GM12878 (cell line): Measurements from ENCODE around the gene DGCR8. TPM values are rescaled to one million over a fixed set of nuclear protein-coding genes. Genes with fewer than 3 reads are reported as not detected.

Experiments used
- ATAC-seq: fragments of 200-7000 bp; cut with Tn5 transposase; 3 replicates; pipeline ENCODE4 v1.9.1; 2020; ENCODE audit warnings: mild to moderate bottlenecking, moderate library complexity
- BruUV-seq: library from RNA; stranded (reverse); fragments of 400-500 nt; replicated peaks from 2 replicates; lab custom pipeline; 2021; lab: Mats Ljungman, UMichigan
- CTCF ChIA-PET: fragments of 300-600 bp; sonication (Branson Sonifier 250); formaldehyde crosslinking; extraction: SDS; loops from one replicate; lab custom pipeline; 2021; ENCODE audit warnings: inconsistent platforms; lab: Yijun Ruan, JAX
- POLR2A ChIA-PET: fragments of 350-600 bp; formaldehyde crosslinking; extraction: SDS; loops from one replicate; lab custom pipeline; 2021; ENCODE audit warnings: inconsistent platforms; lab: Charles Lee
- RAD21 ChIA-PET: fragments of 300-600 bp; sonication (Branson Sonifier 250); formaldehyde crosslinking; loops from one replicate; lab custom pipeline; 2023; ENCODE audit warnings: antibody characterized with exemption; ENCODE audit not compliant: unreplicated experiment; lab: Charles Lee
- SMC1A ChIA-PET: fragments of 300-600 bp; sonication (Branson Sonifier 250); formaldehyde crosslinking; loops from one replicate; lab custom pipeline; 2023; ENCODE audit not compliant: unreplicated experiment, uncharacterized antibody; lab: Charles Lee
- DNase-seq: peaks from one replicate; pipeline ENCODE4 v3.0.0-alpha.2; 2011; ENCODE audit warnings: low read depth, low spot score
- FAIRE-seq: peaks from 3 replicates; lab custom pipeline; 2011; peaks lifted over from hg19 to GRCh38; lab: Jason Lieb, UNC
- H2AFZ ChIP-seq: 2 replicates; pipeline ENCODE4 v1.6.0; 2011; ENCODE audit warnings: low read depth, low read length, control low read depth; ENCODE audit not compliant: control insufficient read depth
- H3K27ac ChIP-seq: 2 replicates; pipeline ENCODE4 v1.5.1; 2011; ENCODE audit warnings: control low read depth; ENCODE audit not compliant: control insufficient read depth, insufficient read depth
- H3K27me3 ChIP-seq, 2 experiments: replicated peaks in 1 of 2; 2 replicates each; pipeline versions ENCODE4 v1.6.0 to v1.6.1; 2011; ENCODE audit warnings: low read length in 1 of 2; ENCODE audit not compliant: control insufficient read depth in 2 of 2, insufficient read depth in 2 of 2
- H3K36me3 ChIP-seq, 2 experiments: 2 replicates each; pipeline ENCODE4 v1.5.1; 2011; ENCODE audit warnings: low read length in 1 of 2; ENCODE audit not compliant: control insufficient read depth in 2 of 2, insufficient read depth in 2 of 2
- H3K4me1 ChIP-seq: 2 replicates; pipeline ENCODE4 v1.6.1; 2011; ENCODE audit warnings: mild to moderate bottlenecking, low read length, moderate library complexity, mixed read lengths; ENCODE audit not compliant: control insufficient read depth, insufficient read depth
- H3K4me2 ChIP-seq: 2 replicates; pipeline ENCODE4 v1.6.0; 2011; ENCODE audit warnings: control low read depth; ENCODE audit not compliant: control insufficient read depth, insufficient read depth
- H3K4me3 ChIP-seq: fragments of 200-600 bp; sonication (generic); 2 replicates; pipeline ENCODE4 v1.5.1; 2016
- H3K79me2 ChIP-seq: 2 replicates; pipeline ENCODE4 v1.6.0; 2011; ENCODE audit warnings: low read length; ENCODE audit not compliant: control insufficient read depth, insufficient read depth
- H3K9ac ChIP-seq: 2 replicates; pipeline ENCODE4 v1.8.0; 2011; ENCODE audit warnings: low read length, control low read depth, mixed read lengths; ENCODE audit not compliant: control insufficient read depth, insufficient read depth
- H3K9me3 ChIP-seq: replicated peaks from 3 replicates; pipeline ENCODE4 v1.5.1; 2011; ENCODE audit warnings: mild to moderate bottlenecking, low read length; ENCODE audit not compliant: control insufficient read depth, insufficient read depth
- H4K20me1 ChIP-seq: 2 replicates; pipeline ENCODE4 v1.6.0; 2011; ENCODE audit not compliant: control insufficient read depth, insufficient read depth
- CUX1 ChIP-seq: IDR thresholded peaks from 2 replicates; pipeline ENCODE4 v1.6.1; 2012; ENCODE audit warnings: improper control_type of control experiment, low read depth, low read length; ENCODE audit not compliant: insufficient replicate concordance
- GATAD2B ChIP-seq: fragments of 450-650 bp; conservative IDR thresholded peaks from 2 replicates; pipeline ENCODE4 v1.6.1; 2017; ENCODE audit warnings: low read depth, mild to moderate bottlenecking, moderate library complexity
- IKZF2 ChIP-seq, 2 experiments: fragments of 450-650 bp; IDR thresholded peaks; 2 replicates each; pipeline ENCODE4 v1.6.1; 2017; ENCODE audit warnings: mild to moderate bottlenecking in 2 of 2, moderate library complexity in 2 of 2
- MYB ChIP-seq: fragments of 150-350 bp; IDR thresholded peaks from 2 replicates; pipeline ENCODE4 v1.6.1; 2014; ENCODE audit warnings: mild to moderate bottlenecking, low read depth, low read length, borderline replicate concordance
- MYC ChIP-seq: IDR thresholded peaks from 2 replicates; pipeline ENCODE4 v1.6.1; 2011; ENCODE audit warnings: mild to moderate bottlenecking, low read length, moderate library complexity, inconsistent platforms; ENCODE audit not compliant: insufficient read depth, insufficient replicate concordance, insufficient read length, severe bottlenecking
- SUZ12 ChIP-seq: fragments of 200-600 bp; sonication (generic); IDR thresholded peaks from one replicate; pipeline ENCODE4 v1.6.1; 2018; ENCODE audit warnings: antibody characterized with exemption, mild to moderate bottlenecking; ENCODE audit not compliant: unreplicated experiment
- USF2 ChIP-seq: IDR thresholded peaks from 2 replicates; pipeline ENCODE4 v1.6.1; 2011; ENCODE audit warnings: low read depth, low read length, improper control_type of control experiment, borderline replicate concordance
- ZNF622 ChIP-seq: fragments of 450-650 bp; IDR thresholded peaks from 2 replicates; pipeline ENCODE4 v1.6.1; 2017; ENCODE audit warnings: mild to moderate bottlenecking, inconsistent platforms
- WGBS: methylation state at CpG from one replicate; pipeline ENCODE4 v1.1.6; 2016; ENCODE audit warnings: low lambda C conversion rate; ENCODE audit not compliant: insufficient replicate concordance, insufficient coverage; ENCODE audit errors: missing lambda C conversion rate; 5-methylcytosine and 5-hydroxymethylcytosine counted together
- in situ Hi-C: fragments of 300-500 bp; cut with MboI; formaldehyde crosslinking; loops from 9 replicates; pipeline ENCODE4 v1.14.3; 2018; ENCODE audit warnings: mixed read lengths
- intact Hi-C: fragments of 100-400 bp; cut with micrococcal nuclease; formaldehyde crosslinking; loops from one replicate; pipeline ENCODE4 v1.14.2; 2022; ENCODE audit not compliant: unreplicated experiment
- polyA plus RNA-seq, 11 experiments: library from polyadenylated mRNA; depleted of rRNA in 4 of 11; unstranded in 6 of 11; stranded (reverse) in 5 of 11; fragments of >200 nt; fragmentation: Nextera tagmentation in 4 of 11; fragmentation: Illumina TruSeq in 1 of 11; extraction: Ambion mirVana in 4 of 11; extraction: Trizol in 1 of 11; gene quantifications; 1 replicate in 1 of 11; 2 replicates in 10 of 11; pipeline versions ENCODE4 v1.2.1 to v1.2.3, GENCODE V29; 2011 to 2016; ENCODE audit warnings: inconsistent platforms in 2 of 11, missing spikeins in 2 of 11, low read depth in 1 of 11
- total RNA-seq, 4 experiments: library from RNA; depleted of rRNA in 3 of 4; stranded (reverse); fragments of >200 nt in 3 of 4; fragmentation: Illumina TruSeq in 1 of 4; extraction: Trizol in 1 of 4; gene quantifications; 2 replicates each; pipeline versions ENCODE4 v1.2.1 to v1.2.3, GENCODE V29; 2013 to 2021
- TF ChIP-seq, protein P1 (sequence below): fragments of 450-650 bp; conservative IDR thresholded peaks from 2 replicates; pipeline ENCODE4 v1.6.1; 2017; ENCODE audit warnings: mild to moderate bottlenecking, moderate library complexity
- TF ChIP-seq, protein P2 (sequence below): fragments of 450-650 bp; IDR thresholded peaks from 2 replicates; pipeline ENCODE4 v1.6.1; 2018; ENCODE audit warnings: mild to moderate bottlenecking, low read depth, moderate library complexity; ENCODE audit not compliant: partially characterized antibody

The DGCR8 gene
- total and polyA plus RNA-seq, 10 of the 15 experiments (the other 5 are each of a cell fraction or from before 2014, with no cell fraction given), result 1.2 to 35.1 (median 17.2) TPM

DNA sequence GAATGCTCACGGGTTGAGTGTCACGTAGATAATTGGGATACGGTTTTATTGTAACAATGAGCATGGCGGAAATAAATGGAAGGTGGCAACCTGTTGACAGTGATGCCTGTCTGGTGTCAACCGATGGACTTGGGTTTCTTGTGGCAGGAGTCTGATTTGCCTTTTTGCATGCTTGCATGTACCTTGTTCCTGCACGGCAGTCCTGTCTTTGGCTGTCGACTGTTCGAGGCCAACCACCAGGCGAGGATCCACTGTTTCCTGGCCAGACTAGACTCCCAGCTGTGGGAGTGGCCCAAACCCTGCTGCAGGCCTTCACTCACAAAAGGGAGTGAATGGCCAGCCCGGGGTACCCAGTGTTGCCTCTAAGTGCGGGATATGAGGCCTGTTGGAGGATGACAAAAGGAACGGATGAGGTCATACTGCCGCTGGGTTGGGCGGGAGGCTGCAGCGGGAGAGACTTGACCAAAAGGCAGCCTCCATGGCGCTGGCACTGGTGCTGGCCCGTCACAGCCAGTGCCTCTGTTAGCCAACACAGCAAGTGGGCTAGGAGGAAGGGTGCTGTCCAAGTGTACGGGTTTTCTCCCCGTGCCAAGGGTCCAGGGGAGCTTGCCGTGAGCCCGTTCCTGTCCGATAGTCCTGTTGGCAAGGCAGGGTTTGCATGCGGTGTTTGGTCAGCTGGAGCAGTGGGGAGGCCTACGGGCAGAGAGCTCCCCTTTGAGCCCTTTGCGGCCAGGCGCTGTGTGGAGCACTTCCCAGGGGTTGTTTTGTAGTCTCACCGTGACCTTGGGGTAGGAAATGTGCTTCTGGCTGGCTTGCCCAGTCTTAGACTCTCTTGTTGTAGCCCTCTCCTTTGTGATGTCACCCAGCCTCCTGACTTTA, 974 bp downstream of the DGCR8 start:
- Histone ChIP-seq H3K27me3 (no peaks in the 10 kb centered on the region), H4K20me1 (no peaks in the 10 kb centered on the region), H3K4me1 (peaks cover 8% of the 10 kb centered on the region), H3K9me3 (no peaks in the 10 kb centered on the region), H3K27ac (peak overlapping the region; percentile 71), H3K4me3 (peak overlapping the region; percentile 93), H2AFZ (peak overlapping the region; percentile 53), H3K79me2 (peaks cover 57% of the 10 kb centered on the region), H3K9ac (peak overlapping the region; percentile 62), H3K36me3 (no peaks in the 10 kb centered on the region), H3K4me2 (peak overlapping the region; percentile 97)
- FAIRE-seq (no peak), DNase-seq (no peak), ATAC-seq (peak; percentile 7; the same call in 2 of the 3 replicates)
- intact Hi-C loops, result no loop called here
- in situ Hi-C loops, result no loop called here
- ChIA-PET POLR2A (interaction anchor here (0.7 kb wide), 1 partner anchor 11 kb away, joined by 3 read pairs; no protein-coding TSS in a partner anchor), CTCF (interaction anchor here (1.2 kb wide), 1 partner anchor 40 kb away, joined by 3 read pairs; no protein-coding TSS in a partner anchor), SMC1A (no interaction called here), RAD21 (no interaction called here)
- 50% methylated on average over 27 of the region's 27 CpGs for WGBS
- TSS peak; percentile 58 for BruUV-seq
- TF ChIP-seq SUZ12 (no peak), IKZF2 (IDR thresholded peaks at IDR 0.05) (no peak), ZNF622 (no peak), GATAD2B (no peak), MYB (no peak), USF2 (no peak), MYC (no peak), CUX1 (no peak)
- TF ChIP-seq, protein P1, sequence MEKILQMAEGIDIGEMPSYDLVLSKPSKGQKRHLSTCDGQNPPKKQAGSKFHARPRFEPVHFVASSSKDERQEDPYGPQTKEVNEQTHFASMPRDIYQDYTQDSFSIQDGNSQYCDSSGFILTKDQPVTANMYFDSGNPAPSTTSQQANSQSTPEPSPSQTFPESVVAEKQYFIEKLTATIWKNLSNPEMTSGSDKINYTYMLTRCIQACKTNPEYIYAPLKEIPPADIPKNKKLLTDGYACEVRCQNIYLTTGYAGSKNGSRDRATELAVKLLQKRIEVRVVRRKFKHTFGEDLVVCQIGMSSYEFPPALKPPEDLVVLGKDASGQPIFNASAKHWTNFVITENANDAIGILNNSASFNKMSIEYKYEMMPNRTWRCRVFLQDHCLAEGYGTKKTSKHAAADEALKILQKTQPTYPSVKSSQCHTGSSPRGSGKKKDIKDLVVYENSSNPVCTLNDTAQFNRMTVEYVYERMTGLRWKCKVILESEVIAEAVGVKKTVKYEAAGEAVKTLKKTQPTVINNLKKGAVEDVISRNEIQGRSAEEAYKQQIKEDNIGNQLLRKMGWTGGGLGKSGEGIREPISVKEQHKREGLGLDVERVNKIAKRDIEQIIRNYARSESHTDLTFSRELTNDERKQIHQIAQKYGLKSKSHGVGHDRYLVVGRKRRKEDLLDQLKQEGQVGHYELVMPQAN, result no peak
- TF ChIP-seq, protein P2, sequence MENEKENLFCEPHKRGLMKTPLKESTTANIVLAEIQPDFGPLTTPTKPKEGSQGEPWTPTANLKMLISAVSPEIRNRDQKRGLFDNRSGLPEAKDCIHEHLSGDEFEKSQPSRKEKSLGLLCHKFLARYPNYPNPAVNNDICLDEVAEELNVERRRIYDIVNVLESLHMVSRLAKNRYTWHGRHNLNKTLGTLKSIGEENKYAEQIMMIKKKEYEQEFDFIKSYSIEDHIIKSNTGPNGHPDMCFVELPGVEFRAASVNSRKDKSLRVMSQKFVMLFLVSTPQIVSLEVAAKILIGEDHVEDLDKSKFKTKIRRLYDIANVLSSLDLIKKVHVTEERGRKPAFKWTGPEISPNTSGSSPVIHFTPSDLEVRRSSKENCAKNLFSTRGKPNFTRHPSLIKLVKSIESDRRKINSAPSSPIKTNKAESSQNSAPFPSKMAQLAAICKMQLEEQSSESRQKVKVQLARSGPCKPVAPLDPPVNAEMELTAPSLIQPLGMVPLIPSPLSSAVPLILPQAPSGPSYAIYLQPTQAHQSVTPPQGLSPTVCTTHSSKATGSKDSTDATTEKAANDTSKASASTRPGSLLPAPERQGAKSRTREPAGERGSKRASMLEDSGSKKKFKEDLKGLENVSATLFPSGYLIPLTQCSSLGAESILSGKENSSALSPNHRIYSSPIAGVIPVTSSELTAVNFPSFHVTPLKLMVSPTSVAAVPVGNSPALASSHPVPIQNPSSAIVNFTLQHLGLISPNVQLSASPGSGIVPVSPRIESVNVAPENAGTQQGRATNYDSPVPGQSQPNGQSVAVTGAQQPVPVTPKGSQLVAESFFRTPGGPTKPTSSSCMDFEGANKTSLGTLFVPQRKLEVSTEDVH, result no peak
